GM18502 (cell line): Measurements from ENCODE around the gene PARP14.
"Not testable (repeated sequence)": the region's sequence is repeated elsewhere in the genome, so short reads cannot be mapped to it uniquely, and the experiment has no call there.

ENCODE experiments used
- ATAC-seq: cut with Tn5 transposase; IDR thresholded peaks from one replicate; pipeline ENCODE4 v1.9.1; 2021; ENCODE audit warnings: mild to moderate bottlenecking; ENCODE audit not compliant: unreplicated experiment, poor library complexity

Gene PARP14

DNA sequence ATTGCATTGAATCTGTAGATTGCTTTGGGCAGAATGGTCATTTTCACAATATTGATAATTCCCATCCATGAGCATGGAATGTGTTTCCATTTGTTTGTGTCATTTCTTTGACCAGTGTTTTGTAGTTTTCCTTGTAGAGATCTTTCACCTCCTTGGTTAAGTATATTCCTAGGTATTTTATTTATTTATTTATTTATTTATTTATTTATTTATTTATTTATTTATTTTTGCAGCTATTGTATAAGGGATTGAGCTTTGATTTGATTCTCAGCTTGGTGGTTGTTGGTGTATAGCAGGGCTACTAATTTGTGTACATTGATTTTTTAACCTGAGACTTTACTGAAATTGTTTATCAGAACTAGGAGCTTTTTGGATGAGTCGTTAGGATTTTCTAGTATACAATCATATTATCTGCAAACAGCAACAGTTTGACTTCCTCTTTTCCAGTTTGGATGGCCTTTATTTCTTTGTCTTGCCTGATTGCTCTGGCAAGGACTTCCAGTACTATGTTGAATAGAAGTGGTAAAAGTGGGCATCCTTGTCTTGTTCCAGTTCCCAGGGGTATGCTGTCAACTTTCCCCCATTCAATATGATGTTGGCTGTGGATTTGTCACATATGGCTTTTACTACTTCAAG, 30.1 kb downstream of the PARP14 start:
- not testable (repeated sequence) for ATAC-seq

DNA sequence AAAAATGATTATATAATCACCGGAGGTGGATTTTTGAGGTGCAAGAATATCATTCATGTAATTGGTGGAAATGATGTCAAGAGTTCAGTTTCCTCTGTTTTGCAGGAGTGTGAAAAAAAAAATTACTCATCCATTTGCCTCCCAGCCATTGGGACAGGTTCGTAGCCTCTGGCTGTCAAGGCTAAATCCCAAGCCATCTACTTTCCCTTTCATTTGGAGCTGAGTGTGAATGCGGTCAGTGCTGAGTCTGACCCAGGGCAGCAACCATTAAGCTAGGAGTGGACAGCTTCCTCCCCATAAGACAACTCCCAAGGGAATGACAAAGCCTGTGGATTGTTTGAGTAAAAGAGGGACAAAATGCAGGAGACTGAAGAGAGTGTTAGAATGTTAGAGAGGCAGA, 33.6 kb downstream of the PARP14 start:
- no peak for ATAC-seq

DNA sequence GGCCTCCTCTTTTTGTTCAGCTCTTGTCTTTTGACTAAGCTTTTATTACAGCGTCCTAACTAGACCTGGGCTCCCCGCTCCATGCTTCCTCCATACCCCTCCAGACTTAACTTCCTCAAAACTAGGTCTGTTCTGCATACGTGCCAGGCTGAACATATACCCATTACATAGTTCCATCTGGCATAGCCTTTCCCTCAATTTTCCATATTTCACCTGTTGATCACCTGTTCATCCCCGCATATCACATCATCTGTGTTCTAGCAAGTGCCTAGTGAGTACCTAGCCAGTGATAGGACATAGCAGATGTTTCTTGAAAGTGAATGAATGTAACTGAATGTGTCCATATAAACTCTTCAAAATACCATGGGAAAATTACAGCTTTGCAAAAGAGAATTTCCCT, 36.0 kb downstream of the PARP14 start:
- no peak for ATAC-seq

- no peak for ATAC-seq
Measured at GRCh38 chr3:122719273-122719921, 38.8 kb downstream of the PARP14 start.

DNA sequence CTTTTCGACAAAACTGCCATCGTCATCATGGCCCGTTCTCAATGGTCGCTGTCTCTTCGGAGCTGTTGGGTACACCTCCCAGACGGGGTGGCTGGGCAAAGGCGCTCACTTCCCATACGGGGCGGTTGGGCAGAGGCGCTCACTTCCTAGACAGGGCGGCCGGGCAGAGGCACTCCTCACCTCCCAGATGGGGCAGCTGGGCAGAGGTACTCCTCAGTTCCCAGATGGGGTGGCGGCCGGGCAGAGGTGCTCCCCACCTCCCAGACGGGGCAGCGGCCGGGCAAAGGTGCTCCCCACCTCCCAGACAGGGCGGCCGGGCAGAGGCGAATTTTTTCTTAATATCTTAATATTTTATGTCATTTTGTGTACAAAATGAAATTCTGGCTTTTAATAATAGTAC, 44.5 kb downstream of the PARP14 start:
- ATAC-seq: no peak

DNA sequence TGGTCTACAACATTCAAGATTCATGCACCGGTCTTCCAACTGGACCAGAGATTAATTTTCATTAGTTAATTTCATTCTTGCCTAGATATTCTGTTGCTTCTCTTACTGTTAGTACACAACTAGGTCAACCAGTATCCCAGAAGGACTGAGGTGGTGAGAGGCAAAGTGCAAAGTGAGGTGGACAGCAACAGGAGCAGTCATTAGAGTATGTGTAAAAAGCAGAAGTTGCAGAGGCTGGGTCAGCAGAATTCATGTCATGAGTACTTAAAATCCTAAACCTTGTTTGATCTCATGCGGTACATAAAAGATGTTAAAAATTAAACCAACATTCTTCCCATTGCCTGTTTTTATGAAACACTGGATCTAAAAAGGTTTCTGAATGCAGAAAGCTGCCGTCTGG, 46.7 kb downstream of the PARP14 start:
- ATAC-seq: no peak

DNA sequence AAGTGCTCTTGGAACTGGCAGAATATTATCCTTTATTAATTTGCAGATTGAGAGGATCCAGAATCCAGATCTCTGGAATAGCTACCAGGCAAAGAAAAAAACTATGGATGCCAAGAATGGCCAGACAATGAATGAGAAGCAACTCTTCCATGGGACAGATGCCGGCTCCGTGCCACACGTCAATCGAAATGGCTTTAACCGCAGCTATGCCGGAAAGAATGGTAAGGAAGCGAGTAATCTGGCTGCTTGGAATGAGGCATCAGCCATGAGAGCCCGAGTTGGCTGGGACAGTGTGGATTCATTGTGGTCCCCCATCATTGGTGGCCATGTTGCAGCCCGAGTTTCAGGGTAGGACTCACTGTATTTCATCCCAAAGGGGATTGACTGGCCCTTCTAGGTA, 47.1 kb downstream of the PARP14 start:
- ATAC-seq: no peak

GRCh38 chr3:122728186-122728585, 47.5 kb downstream of the PARP14 start:
- no peak for ATAC-seq

- ATAC-seq: no peak
Measured at GRCh38 chr3:122728756-122729514, 48.3 kb downstream of the PARP14 start.

GRCh38 chr3:122730240-122730639, 49.6 kb downstream of the PARP14 start:
- no peak for ATAC-seq

- not testable (repeated sequence) for ATAC-seq
Measured at GRCh38 chr3:122732682-122733525, 52.3 kb downstream of the PARP14 start.

- ATAC-seq: no peak
Measured at GRCh38 chr3:122739172-122739571, 58.5 kb downstream of the PARP14 start.

DNA sequence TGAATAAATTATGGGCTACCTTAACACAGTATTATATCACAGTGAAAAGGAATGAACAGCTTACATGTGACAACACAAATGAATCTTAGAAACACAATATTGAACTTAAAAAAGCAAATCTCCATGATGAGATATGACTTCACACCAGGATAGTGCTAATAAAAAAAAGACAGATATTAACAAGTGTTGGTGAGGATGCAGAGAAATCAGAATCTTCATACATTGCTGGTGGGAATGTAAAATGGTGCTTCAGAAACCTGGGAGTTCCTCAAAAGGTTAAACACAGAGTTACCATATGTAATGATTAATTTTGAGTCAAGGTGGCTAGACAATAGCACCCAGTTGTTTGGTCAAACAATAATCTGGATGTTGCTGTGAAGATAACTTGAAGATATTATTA, 61.6 kb downstream of the PARP14 start:
- no peak for ATAC-seq

- no peak for ATAC-seq
Measured at GRCh38 chr3:122743581-122744120, 63.0 kb downstream of the PARP14 start.

GRCh38 chr3:122745369-122746021, 64.9 kb downstream of the PARP14 start:
- no peak for ATAC-seq

DNA sequence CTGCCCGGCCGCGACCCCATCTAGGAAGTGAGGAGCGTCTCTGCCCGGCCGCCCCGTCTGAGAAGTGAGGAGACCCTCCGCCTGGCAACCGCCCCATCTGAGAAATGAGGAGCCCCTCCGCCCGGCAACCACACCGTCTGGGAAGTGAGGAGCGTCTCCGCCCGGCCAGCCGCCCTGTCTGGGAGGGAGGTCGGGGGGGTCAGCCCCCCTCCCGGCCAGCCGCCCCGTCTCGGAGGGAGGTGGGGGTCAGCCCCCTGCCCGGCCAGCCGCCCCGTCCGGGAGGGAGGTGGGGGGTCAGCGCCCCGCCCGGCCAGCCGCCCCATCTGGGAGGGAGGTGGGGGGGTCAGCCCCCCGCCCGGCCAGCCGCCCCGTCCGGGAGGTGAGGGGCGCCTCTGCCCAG, 66.7 kb downstream of the PARP14 start:
- not testable (repeated sequence) for ATAC-seq

DNA sequence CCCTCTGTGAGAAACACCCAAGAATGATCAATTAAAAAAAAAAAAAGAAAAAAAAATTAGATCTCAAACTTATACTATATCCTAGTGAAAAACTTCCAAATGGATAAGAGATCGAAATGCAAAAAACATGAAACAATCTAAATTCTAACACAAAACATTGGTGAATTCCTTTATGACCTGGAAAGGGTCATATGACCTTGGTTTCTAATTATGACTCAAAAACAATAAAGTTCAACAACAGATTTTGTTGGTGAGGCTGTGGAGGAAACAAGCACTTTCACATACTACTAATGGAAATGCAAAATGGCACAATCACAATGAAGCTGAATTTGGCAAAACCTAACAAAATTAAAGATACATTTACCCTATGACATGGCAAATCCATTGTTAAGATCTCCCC, 67.7 kb downstream of the PARP14 start:
- ATAC-seq: no peak

GRCh38 chr3:122754929-122755328, 74.3 kb downstream of the PARP14 start:
- peak; percentile 73 for ATAC-seq

DNA sequence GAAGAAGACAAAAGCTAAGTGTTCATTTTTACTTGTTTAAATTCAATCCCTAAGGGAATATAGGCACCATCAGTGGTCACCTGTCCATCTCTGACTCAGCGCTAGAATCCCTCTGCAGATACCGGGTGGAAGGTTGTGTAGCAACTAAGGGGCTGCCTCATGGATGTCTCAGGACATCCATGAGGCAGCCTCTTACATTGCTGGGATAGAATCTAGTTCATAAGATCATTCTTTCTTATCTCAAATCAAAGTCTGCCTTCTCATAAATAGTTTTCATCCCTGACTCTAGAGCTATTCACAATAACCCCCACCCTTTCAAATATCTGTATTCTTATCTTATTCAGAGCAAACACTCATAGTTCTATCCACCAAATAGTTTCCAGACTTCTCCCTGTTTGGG, 74.9 kb downstream of the PARP14 start:
- no peak for ATAC-seq
